HG03521 (cell line): Measurements from ENCODE around the gene RPL18A.

Experiments
- ATAC-seq: cut with Tn5 transposase; IDR thresholded peaks from one replicate; pipeline ENCODE4 v1.9.1; 2021; ENCODE audit warnings: mild to moderate bottlenecking, moderate library complexity; ENCODE audit not compliant: unreplicated experiment

Gene RPL18A

DNA sequence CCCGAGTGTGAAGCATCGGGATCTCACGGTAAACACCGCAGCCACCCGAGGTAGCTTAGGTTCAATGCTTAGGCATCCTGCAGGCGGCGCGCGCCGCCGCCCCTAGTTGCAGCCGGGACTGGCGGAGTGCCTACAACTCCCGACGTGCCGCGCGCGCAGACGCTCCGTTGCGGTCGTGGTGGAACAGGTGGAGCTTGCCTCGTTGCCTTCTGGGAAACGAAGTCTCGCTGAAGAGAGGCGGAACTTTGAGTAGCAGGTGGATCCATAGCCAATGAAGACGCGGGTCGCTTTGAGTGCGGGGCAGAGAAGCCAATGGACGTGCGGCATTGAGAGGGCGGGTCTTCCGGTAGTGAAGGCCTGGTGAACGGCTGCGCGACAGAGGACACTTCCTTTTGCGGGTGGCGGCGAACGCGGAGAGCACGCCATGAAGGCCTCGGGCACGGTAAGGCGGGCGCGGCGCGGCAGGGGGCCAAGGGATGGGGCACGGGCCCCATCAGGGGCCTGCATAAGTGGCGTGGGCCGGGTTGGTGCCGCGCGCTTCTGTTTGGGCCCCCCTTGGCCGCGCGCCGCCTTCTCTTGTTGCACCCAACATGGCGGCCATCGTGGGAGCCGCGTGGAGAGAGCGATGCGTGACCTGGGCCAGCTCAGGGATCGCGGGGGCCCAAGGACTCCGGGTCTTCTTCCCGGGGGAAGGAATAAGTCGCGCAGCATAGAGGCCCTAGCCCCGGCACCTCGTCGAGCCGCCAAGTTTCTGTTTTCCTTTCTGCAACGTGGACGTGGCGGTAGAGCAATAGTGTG lies at the start of gene RPL18A:
TSS of gene RPL18A (plus strand) at position 378 of the 798 bp plus-strand sequence. CDS start at position 425, 47 bp downstream.
- ATAC-seq, result peak; percentile 92

GRCh38 chr19:17811103-17811502 lies 48.6 kb upstream of the RPL18A start:
- no peak for ATAC-seq

GRCh38 chr19:17811681-17812080 lies 48.0 kb upstream of the RPL18A start:
- no peak for ATAC-seq

DNA sequence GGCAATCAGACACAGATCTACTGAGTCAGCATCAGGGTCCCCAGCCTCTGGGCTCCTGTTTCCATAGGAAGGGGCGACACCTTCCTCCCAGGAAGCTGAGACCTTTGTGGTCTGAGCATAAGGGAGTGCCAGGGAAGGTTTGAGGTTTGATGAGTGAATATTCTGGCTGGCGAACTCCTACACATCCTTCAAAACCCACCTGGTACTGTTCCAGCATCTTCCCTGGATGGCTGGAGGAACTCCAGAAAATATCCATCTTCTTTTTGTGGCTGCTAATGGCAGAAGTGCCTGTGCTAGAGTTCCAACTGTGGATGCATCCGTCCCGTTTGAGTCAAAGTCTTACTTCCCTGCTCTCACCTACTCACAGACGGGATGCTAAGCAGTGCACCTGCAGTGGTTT lies 47.6 kb upstream of the RPL18A start:
- no peak for ATAC-seq

- ATAC-seq, result no peak
Observed at GRCh38 chr19:17817668-17818363, 41.9 kb upstream of the RPL18A start.

DNA sequence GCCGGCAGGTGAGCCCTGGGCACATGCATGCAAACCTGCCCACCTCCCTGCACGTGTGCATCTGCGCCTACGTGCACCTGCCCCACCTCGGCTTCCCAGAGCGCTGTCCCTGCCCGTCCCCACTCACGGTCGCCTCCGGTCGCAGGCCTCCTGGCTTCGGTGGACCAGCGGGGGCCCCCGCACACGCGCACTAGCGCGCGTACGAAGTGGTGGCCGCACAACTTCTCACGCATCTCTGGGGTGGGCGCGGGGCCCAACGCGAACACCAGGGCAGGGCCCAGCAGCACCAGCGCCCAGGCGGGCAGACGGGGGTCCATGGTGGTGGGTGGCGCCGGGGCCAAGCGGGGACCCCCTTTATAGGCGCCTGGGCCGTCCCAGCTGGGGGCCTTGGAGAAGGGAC lies 38.5 kb upstream of the RPL18A start, which contains the start of gene INSL3:
TSS of gene INSL3 (minus strand) at position 330 of the 400 bp plus-strand sequence. CDS start at position 317, 13 bp downstream.
- no peak for ATAC-seq

- no peak for ATAC-seq
Observed at GRCh38 chr19:17824339-17824738, 35.4 kb upstream of the RPL18A start.

- ATAC-seq, result no peak
Observed at GRCh38 chr19:17826508-17827056, 33.1 kb upstream of the RPL18A start.

- no peak for ATAC-seq
Observed at GRCh38 chr19:17829855-17830566, 29.7 kb upstream of the RPL18A start.

DNA sequence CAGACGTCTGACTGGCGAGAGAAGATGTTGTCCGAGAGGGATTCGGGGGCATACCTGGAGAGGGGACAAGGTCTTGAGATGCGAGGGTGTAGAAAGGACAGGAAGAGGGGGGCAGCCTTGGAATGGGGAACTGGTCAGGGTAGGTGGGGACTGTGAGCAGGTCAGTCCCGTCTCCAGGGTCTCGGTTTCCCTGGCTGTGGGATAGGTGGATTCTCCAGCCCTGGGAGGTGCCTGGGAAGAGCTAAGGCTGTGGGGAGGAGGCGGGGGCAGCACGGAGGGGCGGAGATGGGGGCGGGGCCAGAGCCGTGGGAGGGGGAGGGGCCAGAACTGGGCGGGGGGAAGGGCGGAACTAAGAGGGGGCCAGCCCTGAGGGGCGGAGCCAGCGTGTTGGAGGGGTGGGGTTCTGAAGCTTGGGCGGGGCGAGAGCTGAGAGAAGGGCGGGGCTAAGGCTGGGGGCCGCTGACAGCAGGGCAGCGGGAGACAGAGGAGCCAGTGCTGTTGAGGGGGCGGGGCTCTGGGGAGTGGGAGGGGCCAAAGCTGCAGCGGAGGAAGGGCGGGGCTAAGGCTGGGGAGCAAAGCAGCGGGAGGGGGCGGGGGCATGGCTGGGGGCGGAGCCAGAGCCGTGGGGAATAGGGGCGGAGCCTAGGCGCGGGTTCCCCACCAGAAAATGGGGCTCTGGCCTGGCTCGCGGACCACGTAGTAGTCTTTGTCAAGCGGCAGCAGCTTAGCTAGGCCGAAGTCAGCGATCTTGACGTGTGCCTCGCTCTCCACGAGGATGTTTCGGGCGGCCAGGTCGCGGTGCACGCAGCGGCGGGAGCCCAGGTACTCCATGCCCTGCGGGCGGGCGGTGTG lies 28.9 kb upstream of the RPL18A start:
- no peak for ATAC-seq

GRCh38 chr19:17831419-17831888 lies 28.3 kb upstream of the RPL18A start:
- ATAC-seq, result no peak

DNA sequence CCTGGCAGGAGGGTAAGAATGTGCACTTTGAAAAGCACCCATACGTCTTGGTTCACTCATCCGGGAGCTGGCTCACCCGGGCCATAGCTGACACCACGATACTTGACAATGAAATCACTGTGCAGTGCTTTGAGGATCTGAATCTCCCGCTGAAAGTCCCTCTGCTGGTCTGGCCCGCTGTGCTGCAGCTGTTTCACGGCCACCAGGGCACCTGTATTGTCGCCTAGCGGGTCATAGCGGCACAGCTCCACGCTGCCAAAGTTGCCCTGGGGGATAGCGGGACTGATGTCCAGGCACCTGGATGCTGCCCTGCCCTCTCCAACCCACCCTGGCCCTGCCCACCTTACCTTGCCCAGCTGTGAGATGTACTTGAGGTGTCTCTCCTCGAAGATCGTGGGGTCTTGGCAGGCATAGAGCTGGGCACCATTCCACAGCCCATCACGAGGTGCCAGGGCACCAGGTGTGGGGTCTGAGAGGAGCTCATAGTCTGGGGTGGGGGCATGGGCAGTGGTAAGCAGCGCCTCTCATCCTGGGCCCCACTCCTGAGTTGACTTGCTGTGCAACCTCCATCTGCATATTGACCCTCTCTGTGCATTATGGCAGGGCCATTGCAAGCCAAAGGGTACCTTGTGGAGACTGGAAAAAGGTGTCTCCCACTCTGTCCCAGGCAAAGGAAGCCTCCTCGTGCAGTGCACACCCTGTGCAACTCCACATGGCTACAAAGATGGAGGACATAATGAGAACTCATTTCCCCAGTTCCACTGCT lies 27.1 kb upstream of the RPL18A start:
- no peak for ATAC-seq

GRCh38 chr19:17834350-17835181 lies 25.1 kb upstream of the RPL18A start:
- ATAC-seq, result no peak

DNA sequence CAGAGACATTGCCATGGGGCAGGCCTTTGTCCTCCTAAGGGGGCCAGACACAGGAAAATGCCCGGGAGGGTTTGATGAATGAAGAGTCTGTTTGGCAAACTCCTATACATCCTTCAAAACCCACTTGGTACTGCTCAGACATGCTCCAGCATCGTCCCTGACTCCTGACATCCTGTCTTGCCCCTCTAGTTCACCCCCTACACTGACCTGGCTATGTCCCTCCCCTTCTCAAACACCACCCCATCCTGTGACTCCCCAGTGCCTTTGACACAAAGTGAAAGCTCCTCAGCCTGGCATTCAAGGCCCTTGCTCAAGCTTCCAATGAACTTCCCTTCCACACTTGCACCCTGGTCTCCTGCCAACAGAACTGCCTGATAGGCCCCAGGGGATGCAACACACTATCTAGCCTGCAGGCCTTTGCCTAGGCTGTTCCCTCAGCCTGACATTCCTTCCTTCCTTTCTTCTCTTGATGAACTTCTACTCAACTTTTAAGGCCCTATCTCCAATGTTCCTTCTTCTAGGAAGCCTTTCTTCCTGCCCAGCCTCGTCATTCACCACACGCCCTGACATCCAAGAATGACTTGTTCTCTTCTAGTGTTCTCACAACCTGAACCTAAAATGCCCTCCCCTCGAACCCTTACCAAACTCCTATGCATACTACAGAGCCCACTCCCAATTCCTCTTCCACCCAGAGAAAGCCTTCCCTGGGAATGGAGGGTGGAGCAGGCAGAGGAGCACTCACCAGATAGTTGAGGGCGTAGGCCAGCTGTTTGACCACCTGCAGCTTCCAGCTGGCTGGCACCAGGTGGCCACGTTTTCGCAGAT lies 24.3 kb upstream of the RPL18A start:
- no peak for ATAC-seq

DNA sequence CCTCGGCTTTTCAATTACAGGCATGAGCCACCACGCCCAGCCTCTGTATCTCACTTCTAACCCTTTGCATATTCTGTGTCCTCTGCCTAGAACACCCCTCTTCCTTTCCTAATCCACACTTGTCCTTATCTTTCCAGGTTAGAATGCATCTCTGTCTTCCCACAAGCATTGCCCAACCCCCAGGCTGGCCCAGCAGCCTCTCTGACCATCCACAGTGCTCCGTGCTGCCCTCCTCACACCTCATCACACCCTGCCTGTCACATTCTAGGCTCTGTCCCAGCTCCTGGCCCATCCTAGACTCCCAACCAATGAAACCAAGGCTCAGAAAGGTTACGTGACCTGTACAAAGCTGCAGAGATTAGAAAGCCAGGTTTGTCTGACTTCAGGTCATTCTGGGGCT lies 23.2 kb upstream of the RPL18A start:
- no peak for ATAC-seq

DNA sequence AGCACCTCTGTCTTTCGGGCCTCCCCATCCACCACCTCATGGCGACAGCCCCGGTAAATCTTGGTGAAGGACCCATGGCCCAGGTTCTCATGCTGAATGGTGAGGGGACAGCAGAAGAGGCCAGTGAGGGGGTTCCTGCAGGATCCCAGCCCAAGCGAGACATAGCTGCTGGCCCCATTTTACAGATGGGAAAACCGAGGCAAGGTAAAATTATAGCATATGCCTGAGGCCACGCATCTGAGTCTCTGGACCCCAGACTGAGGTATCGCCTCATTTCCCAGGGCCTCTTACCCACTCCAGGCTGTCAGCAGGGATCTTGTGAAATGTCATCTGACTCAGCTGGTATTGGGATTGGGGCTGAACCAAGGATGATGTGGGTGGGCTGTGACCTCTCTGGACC lies 21.7 kb upstream of the RPL18A start:
- ATAC-seq, result no peak

DNA sequence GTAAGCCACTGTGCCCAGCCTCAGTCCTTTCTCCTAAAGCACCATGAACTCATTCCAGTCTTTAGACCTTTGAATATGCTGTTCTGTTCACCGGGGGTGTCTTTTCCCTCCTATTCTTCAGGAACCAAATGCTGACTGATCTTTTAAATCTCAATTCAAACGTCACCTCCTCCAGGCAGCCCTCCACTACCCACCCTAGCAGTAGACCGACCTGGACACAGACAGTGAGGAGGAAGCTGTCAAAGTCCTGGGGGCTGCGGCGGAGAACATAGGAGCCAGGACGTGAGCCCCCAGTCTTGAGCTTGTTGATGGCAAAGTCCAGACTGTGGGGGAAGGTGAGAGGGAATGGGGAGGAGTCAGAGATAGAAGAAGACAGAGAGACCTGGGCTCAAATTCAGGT lies 19.7 kb upstream of the RPL18A start:
- no peak for ATAC-seq

DNA sequence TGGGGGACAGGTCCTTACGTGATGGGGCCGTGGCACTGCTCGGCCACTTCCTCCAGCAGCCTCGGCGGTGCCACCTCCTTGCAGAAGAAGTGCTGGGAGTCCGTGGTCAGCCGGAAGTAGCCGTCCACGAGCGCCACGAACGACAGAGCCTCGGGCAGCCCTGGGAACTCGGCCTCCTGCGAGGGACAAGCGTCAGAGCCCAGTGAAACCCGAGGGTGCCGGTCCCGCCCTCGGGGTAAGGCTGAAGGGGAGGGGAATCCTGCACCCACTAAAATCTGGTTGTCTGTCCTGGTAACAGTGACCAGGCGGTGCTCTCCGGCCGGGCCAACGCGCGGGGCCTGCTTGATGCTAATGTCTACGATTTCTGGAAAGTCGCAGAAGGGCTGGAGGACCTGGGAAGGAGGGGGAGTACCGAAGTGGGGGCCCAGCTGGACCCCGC lies 18.3 kb upstream of the RPL18A start:
- no peak for ATAC-seq
